Uterus (tissue), 2 donors: ENCODE results near the gene ORC6.

Experiments
- CTCF ChIP-seq, 4 experiments: fragments of 200-600 bp in 2 of 4; fragments of 450-650 bp in 2 of 4; sonication (generic) in 2 of 4; IDR thresholded peaks; one replicate each; pipeline ENCODE4 v1.5.1; 2016 to 2019; ENCODE audit warnings: antibody characterized with exemption in 4 of 4, mild to moderate bottlenecking in 2 of 4, moderate library complexity in 1 of 4
- POLR2A ChIP-seq, 2 donors: fragments of 450-650 bp; IDR thresholded peaks; one replicate each; pipeline ENCODE4 v1.6.1; 2016; ENCODE audit warnings: antibody characterized with exemption in 2 of 2, mild to moderate bottlenecking in 1 of 2, moderate library complexity in 1 of 2

- TF ChIP-seq POLR2A (IDR thresholded peaks at IDR 0.05) (no peak), CTCF (IDR thresholded peaks at IDR 0.05) (no peak)
Observed at GRCh38 chr16:46648656-46649055, 40.8 kb upstream of the ORC6 start.
